ENCODE measurements around the gene NDFIP2.

GRCh38 chr13:79432992-79433391, 48.0 kb upstream of the NDFIP2 start:
- no peak for TF ChIP-seq EZH2phosphoT487 (IDR thresholded peaks at IDR 0.05; ENCODE audit: unreplicated experiment)
- TF ChIP-seq POLR2AphosphoS5 (IDR thresholded peaks at IDR 0.05; ENCODE audit: low read depth) = no peak
- no peak for TF ChIP-seq CTCF (conservative IDR thresholded peaks at IDR 0.05; ENCODE audit: low read depth in 2 of 2)
- TF ChIP-seq REST (IDR thresholded peaks at IDR 0.05; ENCODE audit: unreplicated experiment) = no peak

Measured in GM23338 (cell line).